Effector memory CD4-positive, alpha-beta T cell (primary cell): ENCODE data around the gene CD38.

ENCODE experiments used
- DNase-seq, 3 donors: peaks; one replicate each; pipeline ENCODE4 v3.0.0-alpha.2; 2020
- H3K27ac ChIP-seq: 2 replicates; pipeline ENCODE4 v1.7.0; 2013; ENCODE audit warnings: mild to moderate bottlenecking, low read length, moderate library complexity; ENCODE audit not compliant: insufficient read depth, poor library complexity, severe bottlenecking
- H3K27me3 ChIP-seq: replicated peaks from 2 replicates; pipeline ENCODE4 v1.7.0; 2013; ENCODE audit warnings: mild to moderate bottlenecking, low read length; ENCODE audit not compliant: insufficient read depth, control insufficient read depth, poor library complexity, severe bottlenecking
- H3K36me3 ChIP-seq: 2 replicates; pipeline ENCODE4 v1.7.0; 2013; ENCODE audit warnings: mild to moderate bottlenecking, low read length, moderate library complexity; ENCODE audit not compliant: control insufficient read depth, insufficient read depth
- H3K4me1 ChIP-seq: 2 replicates; pipeline ENCODE4 v1.7.0; 2013; ENCODE audit warnings: low read length, mild to moderate bottlenecking; ENCODE audit not compliant: control insufficient read depth, insufficient read depth, poor library complexity, severe bottlenecking
- H3K4me3 ChIP-seq: 2 replicates; pipeline ENCODE4 v1.7.0; 2013; ENCODE audit warnings: low read length, low read depth, mild to moderate bottlenecking; ENCODE audit not compliant: insufficient read depth, poor library complexity, severe bottlenecking
- H3K9me3 ChIP-seq: 2 replicates; pipeline ENCODE4 v1.7.0; 2013; ENCODE audit warnings: mild to moderate bottlenecking, low read length, moderate library complexity; ENCODE audit not compliant: control insufficient read depth

CD38 gene

DNA sequence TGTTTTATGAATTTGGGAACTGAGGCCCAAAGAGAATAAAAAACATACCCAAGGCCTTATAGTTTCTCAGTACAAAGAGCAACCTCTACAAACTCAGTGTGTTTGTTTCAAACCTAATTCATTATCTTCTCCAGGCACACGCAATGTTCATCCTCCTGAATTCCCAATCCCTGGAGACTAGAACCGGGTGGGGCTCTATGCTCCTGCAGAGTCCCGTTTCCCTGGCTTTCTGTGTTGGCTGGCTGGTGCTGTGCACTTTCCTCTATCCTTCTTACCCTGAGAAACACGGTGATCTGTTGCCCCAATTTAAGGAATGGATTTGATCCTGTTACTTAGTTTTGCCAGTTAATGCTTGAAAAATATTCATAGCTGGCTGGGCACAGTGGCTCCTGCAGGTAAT, 96.5 kb downstream of the CD38 start:
- Histone ChIP-seq H3K4me1 (no peaks in the 10 kb centered on the region), H3K27me3 (no peaks in the 10 kb centered on the region), H3K9me3 (no peaks in the 10 kb centered on the region), H3K27ac (no peak overlapping the region), H3K4me3 (no peak overlapping the region), H3K36me3 (no peaks in the 10 kb centered on the region)
- DNase-seq, result no peak

DNA sequence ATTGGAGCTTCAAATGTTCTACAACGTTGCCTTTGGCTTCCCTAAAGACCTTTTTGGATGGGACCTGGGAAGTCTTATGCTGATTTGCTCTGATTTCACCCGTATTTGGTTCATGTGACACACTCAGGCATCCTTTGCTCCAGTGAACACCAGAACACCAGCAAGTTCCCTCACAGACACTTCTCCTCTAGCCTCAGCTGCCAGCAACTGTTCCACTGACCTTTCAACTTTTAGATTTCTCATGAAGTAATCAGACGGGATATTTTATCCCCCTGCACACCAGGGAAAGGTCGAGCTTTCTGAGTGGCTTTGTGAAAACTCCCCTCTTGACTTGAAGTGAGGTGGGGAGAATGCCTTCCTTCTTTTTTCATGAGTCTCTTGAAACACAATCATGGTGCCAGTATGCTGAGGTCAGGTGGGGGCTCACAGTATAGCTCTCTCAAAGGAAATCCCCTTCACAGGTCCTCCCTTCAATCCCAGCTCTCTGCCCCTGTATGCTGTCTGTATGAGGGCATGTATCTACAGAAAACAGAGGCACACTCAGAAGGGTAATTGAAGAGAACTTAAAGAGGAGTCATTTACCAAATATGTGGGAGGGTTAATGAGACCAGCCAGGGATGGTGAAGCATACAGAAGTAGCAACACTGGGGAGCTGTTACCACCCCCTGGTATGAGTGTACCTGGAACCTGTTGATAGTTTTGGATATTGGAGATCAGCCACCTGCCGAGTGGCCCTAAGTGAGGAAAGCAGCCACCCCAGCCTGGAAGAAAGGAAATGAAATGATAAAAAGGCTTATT, 97.7 kb downstream of the CD38 start:
- H3K9me3 ChIP-seq, result no peaks in the 10 kb centered on the region
- H3K27ac ChIP-seq, result no peak overlapping the region
- no peaks in the 10 kb centered on the region for H3K36me3 ChIP-seq
- no peak overlapping the region for H3K4me3 ChIP-seq
- no peaks in the 10 kb centered on the region for H3K27me3 ChIP-seq
- H3K4me1 ChIP-seq, result no peaks in the 10 kb centered on the region
- no peak for DNase-seq

DNA sequence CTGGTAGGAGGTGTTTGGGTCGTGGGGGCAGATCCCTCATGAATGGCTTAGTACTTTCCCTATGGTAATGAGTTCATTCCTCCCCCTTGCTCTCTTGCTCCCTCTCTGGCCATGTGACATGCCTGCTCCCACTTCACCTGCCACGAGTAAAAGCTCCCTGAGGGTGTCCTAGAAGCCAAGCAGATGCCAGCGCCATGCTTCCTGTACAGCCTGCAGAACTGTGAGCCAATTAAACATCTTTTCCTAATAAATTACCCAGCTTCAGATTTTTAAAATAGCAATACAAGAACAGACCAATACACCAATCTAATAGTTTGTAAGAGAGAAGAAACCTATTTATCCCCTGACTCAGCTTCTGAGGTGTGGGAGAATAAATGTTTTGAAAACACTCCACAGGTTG, 99.9 kb downstream of the CD38 start:
- Histone ChIP-seq H3K9me3 (no peaks in the 10 kb centered on the region), H3K36me3 (no peaks in the 10 kb centered on the region), H3K4me1 (no peaks in the 10 kb centered on the region), H3K27me3 (no peaks in the 10 kb centered on the region), H3K27ac (no peak overlapping the region), H3K4me3 (no peak overlapping the region)
- DNase-seq, result no peak

DNA sequence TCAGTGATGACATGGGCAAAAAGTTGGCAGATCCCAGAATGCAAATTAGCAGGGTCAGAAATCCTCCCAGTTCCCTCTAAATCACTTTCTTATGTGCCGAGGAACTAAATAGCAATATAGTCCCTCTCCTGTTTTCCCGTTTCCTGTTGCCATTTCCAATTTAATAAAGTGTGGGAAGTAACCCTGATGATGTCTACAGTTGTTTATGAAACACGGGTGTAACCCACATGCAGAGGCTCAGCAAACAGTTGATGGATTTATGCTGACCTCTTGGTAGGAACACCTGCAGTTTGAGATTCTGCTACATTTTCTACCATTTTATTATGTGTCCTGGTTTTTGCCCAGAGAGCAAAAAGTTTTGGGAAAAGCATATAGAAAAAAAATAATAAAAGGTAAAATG, 103.7 kb downstream of the CD38 start:
- Histone ChIP-seq H3K9me3 (no peaks in the 10 kb centered on the region), H3K4me1 (no peaks in the 10 kb centered on the region)

DNA sequence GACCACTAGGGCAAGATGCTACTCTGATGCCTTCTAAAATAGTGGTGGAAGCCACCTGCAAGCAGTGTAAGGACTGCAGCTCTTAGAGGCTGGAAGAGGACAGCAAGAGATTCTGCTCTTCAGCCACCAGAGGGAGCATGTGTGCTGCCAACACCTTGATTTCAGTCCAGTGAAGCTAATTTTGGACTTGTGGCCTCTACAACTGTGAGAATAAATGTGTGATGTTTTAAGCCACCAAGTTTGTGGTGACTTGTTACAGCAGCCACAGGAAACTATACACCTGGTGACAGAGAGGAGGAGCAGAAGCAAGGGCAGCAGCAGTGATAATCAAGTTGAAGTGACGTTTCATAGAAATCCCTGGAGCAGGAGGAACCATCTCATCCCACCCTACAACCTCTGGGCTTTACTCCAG, 104.6 kb downstream of the CD38 start:
- Histone ChIP-seq H3K9me3 (no peaks in the 10 kb centered on the region), H3K4me3 (no peak overlapping the region), H3K27ac (no peak overlapping the region), H3K4me1 (no peaks in the 10 kb centered on the region), H3K36me3 (no peaks in the 10 kb centered on the region), H3K27me3 (peaks cover 3% of the 10 kb centered on the region)
- DNase-seq, result no peak

More for the DNA sequence above, 103.7 kb downstream of the CD38 start:
- peaks cover 3% of the 10 kb centered on the region for H3K27me3 ChIP-seq
- DNase-seq, result no peak
- H3K27ac ChIP-seq, result no peak overlapping the region
- H3K4me3 ChIP-seq, result no peak overlapping the region
- no peaks in the 10 kb centered on the region for H3K36me3 ChIP-seq

DNA sequence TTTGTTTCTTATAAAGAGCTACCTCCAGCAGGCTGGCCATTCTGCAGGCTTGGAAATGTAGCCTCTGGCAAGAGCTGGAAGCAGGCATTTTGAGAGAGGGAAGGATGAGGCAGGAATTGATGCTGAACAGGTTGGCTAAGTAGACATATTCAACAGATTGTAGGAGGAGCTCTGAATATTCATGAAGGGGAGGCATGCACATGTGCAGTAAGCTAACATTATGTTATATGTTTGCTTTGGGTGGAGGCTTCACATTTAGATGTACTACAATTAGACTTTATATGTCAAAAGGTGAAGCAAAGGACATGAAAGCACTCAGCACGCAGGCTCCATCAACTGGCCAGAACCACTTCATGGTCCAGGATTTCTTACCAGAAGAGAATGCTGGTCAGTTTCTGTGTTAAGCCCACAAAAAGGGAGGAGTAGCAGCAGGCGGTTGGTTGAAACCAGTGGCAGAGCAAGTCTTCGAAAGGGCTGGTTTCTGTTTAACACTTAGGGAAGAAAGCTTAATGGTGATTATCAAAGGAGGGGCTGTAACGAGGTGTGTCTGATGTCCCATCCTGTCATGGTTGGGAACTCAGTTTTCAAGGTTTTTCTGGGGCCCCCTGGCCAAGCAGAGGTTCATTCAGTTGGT, 105.6 kb downstream of the CD38 start:
- Histone ChIP-seq H3K27ac (no peak overlapping the region), H3K36me3 (no peaks in the 10 kb centered on the region), H3K27me3 (peaks cover 3% of the 10 kb centered on the region), H3K9me3 (no peaks in the 10 kb centered on the region), H3K4me1 (no peaks in the 10 kb centered on the region), H3K4me3 (no peak overlapping the region)
- DNase-seq, result no peak

DNA sequence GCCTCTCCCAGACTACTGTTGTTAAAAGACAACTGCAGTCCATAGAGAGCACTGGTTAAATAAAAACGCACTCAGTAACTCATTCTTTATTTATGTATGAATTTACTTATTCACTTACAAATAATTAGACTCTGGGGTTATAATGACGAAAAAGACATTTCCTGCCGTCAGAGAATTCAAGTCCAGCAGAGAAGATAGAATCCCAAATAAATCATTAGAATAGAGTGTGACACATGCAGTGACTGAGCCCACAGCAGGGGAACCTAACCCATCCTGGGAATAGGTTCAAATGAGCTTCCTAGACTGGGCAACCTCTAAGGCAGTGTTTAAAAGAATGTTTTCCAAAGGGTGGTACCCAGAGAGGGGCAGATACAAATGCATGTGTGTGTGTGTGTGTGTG, 106.5 kb downstream of the CD38 start:
- no peak for DNase-seq
- H3K4me1 ChIP-seq, result no peaks in the 10 kb centered on the region
- no peak overlapping the region for H3K4me3 ChIP-seq
- H3K27ac ChIP-seq, result no peak overlapping the region
- no peaks in the 10 kb centered on the region for H3K9me3 ChIP-seq
- peaks cover 3% of the 10 kb centered on the region for H3K27me3 ChIP-seq
- H3K36me3 ChIP-seq, result no peaks in the 10 kb centered on the region

DNA sequence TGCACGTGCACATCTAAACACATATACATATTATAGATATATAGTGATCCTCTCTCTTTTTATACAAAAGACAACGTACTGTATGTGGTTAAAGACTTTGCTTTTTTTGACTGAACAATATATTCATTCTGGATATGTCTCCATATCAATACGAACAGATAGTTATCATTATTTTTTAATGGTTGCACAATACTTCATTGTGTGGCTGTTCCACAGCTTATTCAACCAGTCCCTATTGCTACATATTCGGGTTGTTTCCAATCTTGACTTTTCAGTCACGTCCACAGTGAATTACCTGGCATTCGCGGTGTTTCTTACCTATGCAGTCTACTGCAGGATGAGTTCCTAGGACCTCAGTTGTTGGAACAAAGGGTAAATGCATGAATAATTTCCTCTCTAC, 107.3 kb downstream of the CD38 start:
- no peak overlapping the region for H3K4me3 ChIP-seq
- no peak for DNase-seq
- H3K9me3 ChIP-seq, result no peaks in the 10 kb centered on the region
- no peaks in the 10 kb centered on the region for H3K4me1 ChIP-seq
- H3K36me3 ChIP-seq, result no peaks in the 10 kb centered on the region
- H3K27me3 ChIP-seq, result peaks cover 3% of the 10 kb centered on the region
- no peak overlapping the region for H3K27ac ChIP-seq

DNA sequence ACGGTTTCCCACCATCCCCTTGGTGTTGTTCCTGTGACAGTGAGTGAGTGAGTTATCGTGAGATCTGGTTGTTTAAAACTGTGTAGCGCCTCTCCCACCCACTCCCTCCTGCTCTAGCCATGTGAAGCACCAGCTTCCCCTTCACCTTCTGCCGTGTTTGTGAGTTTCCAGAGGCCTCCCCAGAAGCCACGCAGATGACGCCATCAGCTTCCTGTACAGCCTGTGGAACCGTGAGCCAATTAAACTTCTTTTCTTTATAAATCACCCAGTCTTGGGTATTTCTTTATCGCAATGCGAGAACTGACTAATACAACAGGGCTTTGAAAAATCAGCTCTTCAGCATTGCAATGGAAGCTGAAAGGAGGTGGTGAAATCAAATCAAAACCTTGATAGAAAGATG, 110.4 kb downstream of the CD38 start:
- H3K9me3 ChIP-seq, result no peaks in the 10 kb centered on the region
- H3K27me3 ChIP-seq, result peaks cover 3% of the 10 kb centered on the region
- no peak overlapping the region for H3K4me3 ChIP-seq
- no peaks in the 10 kb centered on the region for H3K4me1 ChIP-seq
- no peaks in the 10 kb centered on the region for H3K36me3 ChIP-seq
- DNase-seq, result no peak
- no peak overlapping the region for H3K27ac ChIP-seq

DNA sequence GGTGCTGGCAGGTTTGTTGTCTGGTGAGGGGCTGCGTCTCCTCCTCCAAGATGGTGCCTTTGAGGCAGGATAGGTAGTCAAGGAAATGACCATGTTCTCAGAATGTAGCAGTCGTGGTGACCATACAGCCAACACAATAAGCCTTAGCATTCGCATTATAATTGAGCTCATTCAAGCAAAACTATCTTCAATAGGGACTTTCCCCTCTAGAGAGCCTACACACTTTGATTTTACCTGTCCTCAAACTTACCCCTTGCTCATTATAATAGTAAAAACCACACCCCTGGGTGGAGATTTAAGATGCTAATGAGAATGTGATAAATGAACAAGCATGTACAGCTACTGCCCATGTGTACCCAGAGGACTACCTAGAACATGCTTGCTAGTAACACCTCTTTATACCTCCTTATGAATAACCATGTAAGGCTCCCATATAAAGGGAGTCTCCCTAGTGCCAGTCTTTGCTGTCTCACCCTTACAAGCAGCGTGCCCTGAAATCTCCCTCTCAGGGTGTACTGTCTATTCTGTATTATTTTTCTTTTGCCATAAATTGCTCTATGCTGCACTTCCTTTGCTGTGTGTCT, 112.2 kb downstream of the CD38 start:
- Histone ChIP-seq H3K27ac (no peak overlapping the region), H3K4me1 (no peaks in the 10 kb centered on the region), H3K36me3 (no peaks in the 10 kb centered on the region), H3K9me3 (no peaks in the 10 kb centered on the region), H3K27me3 (peaks cover 3% of the 10 kb centered on the region), H3K4me3 (no peak overlapping the region)
- no peak for DNase-seq
